Measurements from ENCODE around the gene CEP112. TPM values are rescaled to one million over a fixed set of nuclear protein-coding genes. Genes with fewer than 3 reads are reported as not detected.

The CEP112 gene
- total and polyA plus RNA-seq, 2 of the 8 experiments (the other 6 are each of a cell fraction or from before 2014, with no cell fraction given): 0.62 to 3.1 TPM

GRCh38 chr17:65762973-65763372 is 429.0 kb downstream of the CEP112 start:
- no peak overlapping the region for H2BK120ac ChIP-seq (replicated peaks; ENCODE audit: low read depth, low read length)
- no peaks in the 10 kb centered on the region for H4K20me1 ChIP-seq (replicated peaks in 1 of 2; ENCODE audit: control insufficient read depth in 1 of 2, insufficient read depth in 2 of 2, low read length in 2 of 2)
- H2AFZ ChIP-seq (ENCODE audit: low read length): no peak overlapping the region
- H3K9ac ChIP-seq (replicated peaks in 1 of 4; ENCODE audit: extremely low read depth in 1 of 4, low read depth in 3 of 4, low read length in 3 of 4): no peak overlapping the region
- H4K91ac ChIP-seq (replicated peaks; ENCODE audit: insufficient read length, low read length): no peak overlapping the region
- no peak overlapping the region for H2BK12ac ChIP-seq (ENCODE audit: low read depth, low read length)
- no peak overlapping the region for H3K23ac ChIP-seq (ENCODE audit: insufficient read length)
- POLR2A ChIA-PET (ENCODE audit: partially characterized antibody): interaction anchor here (0.6 to 0.9 kb wide), 2 partner anchors 11 to 263 kb away, joined by 3 read pairs; no protein-coding TSS in a partner anchor
- CTCF ChIA-PET (ENCODE audit: partially characterized antibody): interaction anchor here (0.6 kb wide), 1 partner anchor 8 kb away, joined by 3 read pairs; no protein-coding TSS in a partner anchor
- no peak overlapping the region for H3K27ac ChIP-seq (ENCODE audit: low read depth, low read length)
- H3K4me1 ChIP-seq (replicated peaks in 1 of 4; ENCODE audit: control insufficient read depth in 3 of 4, insufficient read depth in 4 of 4, low read length in 3 of 4): no peaks in the 10 kb centered on the region
- H3K14ac ChIP-seq (ENCODE audit: insufficient read length): no peak overlapping the region
- H3K36me3 ChIP-seq (ENCODE audit: control insufficient read depth in 2 of 4, insufficient read depth in 4 of 4, low read length in 3 of 4): no peaks in the 10 kb centered on the region
- H4K8ac ChIP-seq (ENCODE audit: extremely low read depth, insufficient read depth, low read length): no peak overlapping the region
- H2BK20ac ChIP-seq (ENCODE audit: low read length): no peak overlapping the region
- no peaks in the 10 kb centered on the region for H3K9me3 ChIP-seq (ENCODE audit: insufficient read depth in 2 of 2, low read depth in 1 of 2, low read length in 1 of 2)
- H3K56ac ChIP-seq (replicated peaks; ENCODE audit: insufficient read length, low read depth, low read length): no peak overlapping the region
- no peak for DNase-seq (ENCODE audit: low read depth in 1 of 2, low spot score in 2 of 2)
- WGBS, 2 experiments (ENCODE audit: extremely low coverage in 1 of 2, insufficient coverage in 1 of 2, insufficient read length in 1 of 2, insufficient replicate concordance in 2 of 2, low coverage in 1 of 2, low lambda C conversion rate in 2 of 2, missing lambda C conversion rate in 1 of 2): 77% methylated on average over 4 of the region's 4 CpGs; no CpG with 5 or more reads in 1 of the 2 experiments
- no peak overlapping the region for H3K4me3 ChIP-seq (ENCODE audit: extremely low read depth in 1 of 4, insufficient read depth in 2 of 4, low read depth in 3 of 4, low read length in 4 of 4)
- H2BK15ac ChIP-seq (ENCODE audit: low read length): no peak overlapping the region
- H2BK5ac ChIP-seq (ENCODE audit: low read depth, low read length): no peak overlapping the region
- no peaks in the 10 kb centered on the region for H3K79me2 ChIP-seq (ENCODE audit: control insufficient read depth in 1 of 2, insufficient read depth in 2 of 2, low read length in 2 of 2)
- H3K79me1 ChIP-seq (ENCODE audit: low read depth, low read length): no peaks in the 10 kb centered on the region
- H3K4ac ChIP-seq (replicated peaks; ENCODE audit: insufficient read length, low read depth, low read length): no peak overlapping the region
- no peak overlapping the region for H4K5ac ChIP-seq (ENCODE audit: insufficient read length, low read depth, low read length)
- TF ChIP-seq CHD2 (IDR thresholded peaks at IDR 0.05; ENCODE audit: low read length) (no peak), RXRA (IDR thresholded peaks at IDR 0.05; ENCODE audit: insufficient read depth, low read depth, low read length) (no peak), SP2 (IDR thresholded peaks at IDR 0.05; ENCODE audit: low read length) (no peak), HDAC2 (IDR thresholded peaks at IDR 0.05; ENCODE audit: borderline replicate concordance in 1 of 2, low read depth in 2 of 2, low read length in 2 of 2) (no peak), CHD1 (IDR thresholded peaks at IDR 0.05; ENCODE audit: low read depth, low read length) (no peak), EZH2 (IDR thresholded peaks at IDR 0.05; ENCODE audit: low read depth, low read length, severe bottlenecking) (no peak), SUZ12 (IDR thresholded peaks at IDR 0.05; ENCODE audit: low read length) (no peak), SAP30 (IDR thresholded peaks at IDR 0.05; ENCODE audit: insufficient read depth, insufficient replicate concordance, low read length) (no peak), ATF3 (IDR thresholded peaks at IDR 0.05; ENCODE audit: insufficient read depth, low read depth, low read length) (no peak), GTF2F1 (IDR thresholded peaks at IDR 0.05; ENCODE audit: borderline replicate concordance, low read depth, low read length) (no peak), BRCA1 (IDR thresholded peaks at IDR 0.05; ENCODE audit: low read depth, low read length) (no peak), POU5F1 (IDR thresholded peaks at IDR 0.05; ENCODE audit: low read depth, low read length) (no peak)
- no peaks in the 10 kb centered on the region; the same call in 1 of the 2 replicates for H3K23me2 ChIP-seq (ENCODE audit: low read depth, low read length)
- FAIRE-seq: no peak
- H2AK5ac ChIP-seq (ENCODE audit: low read depth, low read length): no peak overlapping the region
- no peaks in the 10 kb centered on the region for H3K27me3 ChIP-seq (replicated peaks in 1 of 4; ENCODE audit: control insufficient read depth in 3 of 4, extremely low read depth in 1 of 4, insufficient read depth in 3 of 4, low read length in 3 of 4)
- H3K18ac ChIP-seq (ENCODE audit: extremely low read depth, low read length): no peak overlapping the region
- no peak overlapping the region for H3K4me2 ChIP-seq (ENCODE audit: insufficient read depth in 1 of 2, low read depth in 2 of 2, low read length in 2 of 2)

All from H1 (cell line).